Astrocyte (in vitro differentiated cells and primary cell): ENCODE data around the gene KCNG2.

Experiments
- EZH2 ChIP-seq: IDR thresholded peaks from 2 replicates; pipeline ENCODE4 v1.6.1; 2012; ENCODE audit warnings: mild to moderate bottlenecking, low read length, inconsistent platforms; ENCODE audit not compliant: insufficient read depth
- TF ChIP-seq, protein P1 (sequence below): IDR thresholded peaks from 2 replicates; pipeline ENCODE4 v1.5.1; 2011; ENCODE audit warnings: low read depth, mild to moderate bottlenecking, inconsistent platforms, low read length, moderate library complexity; ENCODE audit not compliant: insufficient read depth

DNA sequence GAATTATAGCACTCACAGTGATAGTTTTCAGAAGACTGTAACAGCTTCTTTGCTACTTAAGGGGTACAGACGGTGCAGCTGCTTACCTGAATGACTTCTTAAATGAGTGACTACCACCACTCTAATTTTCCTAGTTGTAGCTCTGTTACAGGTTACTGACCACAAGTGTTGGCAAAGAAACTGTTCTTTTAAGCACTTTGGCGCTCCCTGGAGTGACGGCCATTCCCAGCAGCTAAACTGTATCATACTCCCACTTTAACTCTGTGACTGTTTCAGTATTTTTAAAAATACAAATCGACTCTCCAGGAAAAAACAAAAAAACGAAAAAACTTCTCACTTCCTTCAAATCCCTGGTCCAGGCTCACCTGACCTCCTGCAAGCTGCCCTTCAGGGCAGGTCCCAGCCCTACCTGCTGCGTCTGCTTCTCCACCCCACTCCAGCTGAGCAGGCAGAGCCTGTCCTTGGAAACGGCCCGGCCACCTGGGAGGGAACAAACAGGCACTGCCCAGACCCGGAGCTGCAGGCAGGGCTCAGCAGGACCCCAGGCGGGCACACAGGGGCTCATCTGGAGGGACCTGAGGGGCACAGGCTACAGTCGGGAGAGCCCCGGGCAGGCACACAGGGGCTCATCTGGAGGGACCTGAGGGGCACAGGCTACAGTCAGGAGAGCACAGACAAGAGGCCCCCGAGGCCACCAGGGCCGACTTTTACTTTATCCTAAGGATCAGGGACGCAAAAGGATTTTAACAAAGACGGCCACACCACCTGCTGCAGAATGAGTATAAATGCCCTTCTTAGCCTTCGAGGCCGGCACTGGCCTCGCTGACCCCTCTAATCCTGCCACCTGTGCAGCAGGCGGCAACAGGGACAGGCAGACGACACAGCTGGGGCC lies 129.2 kb downstream of the KCNG2 start:
- no peak for TF ChIP-seq EZH2
- TF ChIP-seq, protein P1, sequence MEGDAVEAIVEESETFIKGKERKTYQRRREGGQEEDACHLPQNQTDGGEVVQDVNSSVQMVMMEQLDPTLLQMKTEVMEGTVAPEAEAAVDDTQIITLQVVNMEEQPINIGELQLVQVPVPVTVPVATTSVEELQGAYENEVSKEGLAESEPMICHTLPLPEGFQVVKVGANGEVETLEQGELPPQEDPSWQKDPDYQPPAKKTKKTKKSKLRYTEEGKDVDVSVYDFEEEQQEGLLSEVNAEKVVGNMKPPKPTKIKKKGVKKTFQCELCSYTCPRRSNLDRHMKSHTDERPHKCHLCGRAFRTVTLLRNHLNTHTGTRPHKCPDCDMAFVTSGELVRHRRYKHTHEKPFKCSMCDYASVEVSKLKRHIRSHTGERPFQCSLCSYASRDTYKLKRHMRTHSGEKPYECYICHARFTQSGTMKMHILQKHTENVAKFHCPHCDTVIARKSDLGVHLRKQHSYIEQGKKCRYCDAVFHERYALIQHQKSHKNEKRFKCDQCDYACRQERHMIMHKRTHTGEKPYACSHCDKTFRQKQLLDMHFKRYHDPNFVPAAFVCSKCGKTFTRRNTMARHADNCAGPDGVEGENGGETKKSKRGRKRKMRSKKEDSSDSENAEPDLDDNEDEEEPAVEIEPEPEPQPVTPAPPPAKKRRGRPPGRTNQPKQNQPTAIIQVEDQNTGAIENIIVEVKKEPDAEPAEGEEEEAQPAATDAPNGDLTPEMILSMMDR: no peak
